ENCODE measurements around the gene FAM118A.
"Not testable (repeated sequence)": the region's sequence is repeated elsewhere in the genome, so short reads cannot be mapped to it uniquely, and the experiment has no call there.

The FAM118A gene

GRCh38 chr22:45331486-45331885 is 21.8 kb downstream of the FAM118A start:
- no peak for DNase-seq (ENCODE audit: low read depth)

- no peak for DNase-seq (ENCODE audit: low read depth)
Measured at GRCh38 chr22:45332001-45332400, 22.3 kb downstream of the FAM118A start.

- no peak for DNase-seq (ENCODE audit: low read depth)
Measured at GRCh38 chr22:45334068-45334467, 24.3 kb downstream of the FAM118A start.

DNA sequence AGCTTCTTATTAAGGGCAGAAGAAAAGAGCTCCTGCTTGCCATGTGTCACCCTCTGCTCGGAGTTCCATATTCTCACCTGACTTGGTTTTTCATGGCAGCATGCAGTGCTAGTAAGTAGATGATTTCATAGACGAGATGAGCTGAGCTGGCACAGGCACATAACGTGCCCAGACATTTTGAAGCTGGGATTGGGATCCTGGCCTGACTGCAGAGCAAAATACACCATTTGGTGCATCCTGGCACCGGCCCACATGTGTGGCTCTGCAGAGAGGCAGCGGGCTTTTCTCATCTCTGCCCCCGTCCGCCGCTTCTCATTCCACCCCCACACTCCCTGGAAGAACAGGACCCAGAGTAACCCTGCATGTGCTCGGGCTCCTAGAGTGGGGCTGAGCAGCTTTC is 24.8 kb downstream of the FAM118A start:
- no peak for DNase-seq (ENCODE audit: low read depth)

DNA sequence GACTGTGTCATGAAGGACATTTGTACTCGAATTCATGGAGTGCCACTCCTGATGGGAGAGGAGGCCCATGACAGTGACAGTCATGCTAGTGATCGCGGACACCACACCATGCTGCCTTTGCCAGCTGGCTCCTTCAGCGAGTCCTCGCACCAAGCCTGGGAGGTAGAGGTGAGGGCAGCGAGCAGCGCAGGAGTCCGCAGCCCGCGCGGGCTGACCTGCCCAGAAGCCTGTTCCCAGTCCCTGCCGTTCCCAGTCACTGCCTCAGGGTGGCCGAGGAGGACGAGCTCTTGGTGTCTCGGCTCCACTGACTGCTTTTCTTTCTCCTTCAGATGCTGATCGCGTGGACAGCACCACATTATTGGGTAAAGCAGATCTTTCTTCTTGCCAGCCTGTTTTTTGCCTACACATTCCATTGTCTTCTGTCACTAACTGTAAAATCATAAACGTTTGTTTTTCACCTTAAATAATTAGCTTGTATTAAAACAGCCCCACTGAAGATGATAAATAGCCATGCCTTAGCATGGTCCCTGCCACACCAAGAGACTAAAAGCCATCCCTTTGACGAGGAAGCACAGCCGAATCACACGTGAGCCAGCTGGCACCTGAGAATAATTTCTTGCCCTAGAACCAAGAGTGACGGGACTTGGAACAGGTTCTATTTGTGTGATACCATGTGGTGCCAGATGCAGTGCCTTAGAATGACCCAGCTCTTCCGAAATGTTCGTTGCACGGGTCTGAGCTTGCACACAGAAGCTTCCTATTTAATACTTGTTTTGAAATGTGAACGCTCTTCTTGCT is 25.5 kb downstream of the FAM118A start:
- no peak for DNase-seq (ENCODE audit: low read depth)

DNA sequence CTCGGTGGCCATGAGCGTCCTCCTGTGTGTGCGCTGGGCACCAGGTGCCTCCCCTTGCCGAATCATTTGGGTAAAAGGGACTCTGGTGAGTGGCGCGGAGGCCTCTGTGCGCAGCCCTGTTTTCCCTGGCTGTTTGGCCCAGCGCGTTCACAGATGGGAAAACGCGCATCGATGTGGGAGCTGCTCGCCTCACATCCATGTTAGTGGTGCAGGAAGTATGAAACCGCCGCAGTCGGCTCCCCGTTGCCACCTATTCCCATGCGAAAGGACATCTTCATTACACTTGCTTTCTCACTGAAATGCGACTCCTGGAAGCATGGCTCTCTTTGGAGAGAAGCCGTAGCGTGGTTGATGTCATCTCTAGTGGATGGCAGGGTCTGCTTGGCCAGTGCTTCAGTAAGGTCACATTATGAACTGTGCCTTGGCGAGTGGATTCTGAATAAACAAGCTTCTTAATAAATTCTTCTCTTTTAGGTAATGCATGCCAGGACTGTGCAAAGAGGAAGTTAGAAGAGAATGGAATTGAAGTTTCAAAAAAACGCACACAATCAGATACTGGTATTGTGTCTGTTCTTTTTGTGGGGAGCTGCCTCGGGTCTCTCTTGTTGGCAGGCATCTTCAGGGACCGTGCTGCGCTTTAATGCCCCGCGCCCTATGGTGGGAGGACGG is 26.3 kb downstream of the FAM118A start:
- no peak for DNase-seq (ENCODE audit: low read depth)

- no peak for DNase-seq (ENCODE audit: low read depth)
Measured at GRCh38 chr22:45336971-45337431, 27.3 kb downstream of the FAM118A start.

GRCh38 chr22:45337536-45337935 is 27.8 kb downstream of the FAM118A start:
- no peak for DNase-seq (ENCODE audit: low read depth)

DNA sequence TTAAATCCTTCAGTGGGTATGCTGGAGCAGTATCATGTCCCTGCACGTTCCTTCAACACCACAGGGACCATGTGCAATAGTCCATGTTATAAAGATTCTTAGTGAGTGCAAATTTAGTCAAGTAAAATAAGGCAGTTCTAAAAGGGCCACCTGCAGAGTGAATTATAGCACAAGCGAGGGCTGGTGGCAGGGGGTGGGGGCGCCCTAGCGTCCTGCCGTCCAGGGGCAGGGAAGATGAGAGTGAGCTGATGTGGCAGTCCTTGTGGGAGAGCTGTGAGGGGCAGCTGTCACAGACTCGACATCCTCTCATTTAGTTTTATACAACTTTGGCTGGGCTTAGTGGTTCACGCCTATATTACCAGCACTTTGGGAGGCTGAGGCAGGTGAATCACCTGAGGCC is 29.1 kb downstream of the FAM118A start:
- DNase-seq (ENCODE audit: low read depth): no peak

GRCh38 chr22:45340323-45340722 is 30.6 kb downstream of the FAM118A start:
- DNase-seq (ENCODE audit: low read depth): no peak

DNA sequence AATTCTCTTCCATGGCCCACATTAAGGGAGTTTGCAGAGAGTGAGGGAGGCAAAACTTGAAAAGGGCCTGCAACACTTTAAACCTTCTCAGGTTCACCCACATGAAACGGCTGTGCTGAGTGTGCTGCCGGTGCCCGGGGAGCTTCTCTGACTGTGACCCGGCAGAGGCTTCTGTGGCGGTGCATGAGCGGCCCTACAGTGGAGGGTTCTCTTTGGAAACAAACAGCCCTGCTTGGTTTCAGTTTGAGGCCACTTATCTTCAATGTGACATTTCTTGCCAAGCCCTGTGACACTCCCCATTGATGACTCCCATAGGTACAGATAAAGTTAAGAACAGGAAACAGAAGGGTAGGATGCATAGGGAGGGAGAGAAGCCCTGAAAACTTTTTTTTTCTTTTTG is 31.8 kb downstream of the FAM118A start:
- DNase-seq (ENCODE audit: low read depth): no peak

GRCh38 chr22:45343143-45343542 is 33.4 kb downstream of the FAM118A start:
- no peak for DNase-seq (ENCODE audit: low read depth)

- DNase-seq (ENCODE audit: low read depth): no peak
Measured at GRCh38 chr22:45344334-45344733, 34.6 kb downstream of the FAM118A start.

DNA sequence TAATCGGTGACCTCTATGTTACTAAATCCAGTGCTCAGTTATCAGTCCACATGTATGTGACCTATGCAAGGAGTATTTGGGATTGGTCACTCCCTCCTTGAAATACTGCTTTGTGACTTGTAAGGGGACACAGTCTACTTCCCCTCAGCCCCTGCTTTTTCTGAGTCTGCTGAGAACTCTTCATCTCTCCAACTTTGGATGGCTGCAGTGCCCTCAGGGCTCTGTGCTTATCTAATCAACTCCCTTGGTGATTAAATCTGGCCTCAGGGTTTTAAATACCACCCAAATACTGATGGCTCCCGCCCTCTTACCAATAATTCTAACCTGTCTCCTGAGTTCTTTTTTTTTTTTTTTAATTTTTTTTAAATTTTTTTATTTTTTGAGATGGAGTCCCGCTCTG is 40.2 kb downstream of the FAM118A start:
- DNase-seq (ENCODE audit: low read depth): no peak

DNA sequence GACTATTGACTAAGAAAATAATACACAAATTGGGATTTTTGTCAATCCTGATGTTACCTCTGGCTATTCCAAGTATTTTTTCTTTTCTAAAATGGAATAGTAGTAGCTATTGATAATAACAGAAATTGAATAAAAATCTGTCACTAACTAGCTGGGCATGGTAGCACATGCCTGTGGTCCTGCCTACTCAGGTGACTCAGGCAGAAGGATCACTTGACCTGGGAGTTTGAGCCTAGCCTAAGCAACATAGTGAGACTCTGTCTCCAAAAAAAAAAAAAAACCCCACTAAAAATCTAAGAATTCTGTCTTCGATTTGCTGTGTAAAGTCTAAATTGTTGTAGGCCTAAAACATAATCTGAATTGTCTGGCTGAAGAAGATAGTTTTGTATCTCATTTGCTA is 42.2 kb downstream of the FAM118A start:
- no peak for DNase-seq (ENCODE audit: low read depth)

DNA sequence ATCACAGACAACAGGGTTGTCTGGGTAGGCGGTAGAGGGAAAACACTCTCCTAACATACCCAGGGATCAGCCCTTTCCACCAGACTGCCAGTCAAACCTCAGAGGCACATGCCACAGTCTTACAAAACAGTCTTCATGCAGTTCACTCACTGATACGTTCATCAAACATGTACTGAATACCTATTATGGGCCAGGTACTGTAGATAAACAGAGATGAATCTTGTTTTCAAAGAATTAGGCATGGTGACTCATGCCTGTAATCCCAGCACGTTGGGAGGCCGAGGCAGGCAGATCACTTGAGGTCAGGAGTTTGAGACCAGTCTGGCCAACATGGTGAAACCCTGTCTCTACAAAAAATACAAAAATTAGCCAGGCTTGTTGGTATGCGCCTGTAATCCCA is 43.0 kb downstream of the FAM118A start:
- not testable (repeated sequence) for DNase-seq (ENCODE audit: low read depth)

DNA sequence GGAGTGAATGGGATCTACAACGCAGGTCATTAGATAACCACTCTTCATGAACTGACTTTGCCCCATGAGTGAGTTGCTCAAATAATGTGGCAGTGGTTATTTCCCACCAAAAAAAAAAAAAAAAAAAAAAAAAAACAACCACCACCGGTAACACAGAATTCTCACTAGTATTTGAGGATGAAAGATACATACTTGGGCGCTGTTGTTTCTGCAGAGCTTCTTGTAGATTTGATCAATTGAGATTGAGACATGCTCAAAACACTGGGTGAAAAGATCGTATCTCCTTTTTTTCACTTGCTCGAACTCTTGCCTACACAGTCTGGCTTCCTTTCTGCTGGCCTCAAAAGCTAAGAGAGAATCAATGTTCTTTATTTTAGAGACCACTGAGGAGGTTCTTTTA is 44.1 kb downstream of the FAM118A start:
- no peak for DNase-seq (ENCODE audit: low read depth)

DNA sequence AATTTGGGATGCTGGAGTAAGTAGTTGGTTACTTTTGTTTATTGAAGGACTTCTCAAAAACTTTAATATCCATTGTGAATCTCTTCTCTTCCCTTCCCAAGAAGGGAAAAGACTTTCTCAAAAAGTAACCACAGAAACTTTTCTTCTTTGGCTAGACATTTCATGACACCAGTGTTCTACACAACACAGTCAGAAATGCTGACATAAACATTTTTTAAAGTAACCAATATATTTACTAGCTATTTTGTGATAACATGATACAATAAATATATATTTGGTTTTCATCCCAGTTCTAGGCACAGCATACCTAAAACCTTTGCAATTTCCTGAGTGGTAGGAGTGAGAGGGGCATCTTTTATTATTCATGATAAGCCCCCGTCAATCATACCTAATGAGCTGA is 47.8 kb downstream of the FAM118A start:
- no peak for DNase-seq (ENCODE audit: low read depth)

- no peak for DNase-seq (ENCODE audit: low read depth)
Measured at GRCh38 chr22:45358127-45358526, 48.4 kb downstream of the FAM118A start.

DNA sequence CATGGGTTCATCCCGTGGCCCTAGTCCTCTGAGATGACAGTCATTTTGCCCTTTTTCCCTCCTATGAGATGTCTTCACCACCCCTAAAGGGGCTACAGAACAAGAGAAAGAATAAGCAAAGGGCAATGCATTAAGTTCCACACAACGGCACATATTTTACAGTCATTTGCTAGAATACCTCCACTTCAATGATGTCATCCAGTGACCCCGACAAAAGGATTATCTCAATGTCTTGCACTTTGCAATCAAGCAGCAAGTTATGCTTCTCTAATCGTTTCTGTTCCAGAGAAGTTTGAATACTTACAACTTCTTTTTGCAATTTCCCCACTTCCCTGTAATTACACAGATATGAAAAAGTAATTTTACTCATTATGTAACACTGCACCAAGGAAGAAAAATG is 49.9 kb downstream of the FAM118A start:
- DNase-seq (ENCODE audit: low read depth): no peak

DNA sequence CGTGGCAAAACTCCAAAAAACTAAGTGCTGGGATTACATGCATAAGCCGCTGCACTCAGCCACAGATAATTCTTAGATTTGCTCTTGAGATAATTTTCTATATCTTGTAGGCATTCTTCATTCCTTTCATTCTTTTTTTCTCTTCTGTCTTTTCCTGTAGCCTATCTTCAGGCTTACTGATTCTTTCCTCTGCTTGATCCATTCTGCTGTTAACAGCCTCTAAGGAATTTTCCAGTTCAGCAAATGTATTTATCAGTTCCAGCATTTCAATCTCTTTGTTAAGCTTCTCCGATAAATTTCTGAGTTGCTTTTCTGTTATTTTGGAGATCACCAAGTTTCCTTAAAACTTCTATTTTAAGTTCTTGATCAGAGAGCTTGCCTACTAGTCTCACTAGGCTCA is 57.0 kb downstream of the FAM118A start:
- no peak for DNase-seq (ENCODE audit: low read depth)

DNA sequence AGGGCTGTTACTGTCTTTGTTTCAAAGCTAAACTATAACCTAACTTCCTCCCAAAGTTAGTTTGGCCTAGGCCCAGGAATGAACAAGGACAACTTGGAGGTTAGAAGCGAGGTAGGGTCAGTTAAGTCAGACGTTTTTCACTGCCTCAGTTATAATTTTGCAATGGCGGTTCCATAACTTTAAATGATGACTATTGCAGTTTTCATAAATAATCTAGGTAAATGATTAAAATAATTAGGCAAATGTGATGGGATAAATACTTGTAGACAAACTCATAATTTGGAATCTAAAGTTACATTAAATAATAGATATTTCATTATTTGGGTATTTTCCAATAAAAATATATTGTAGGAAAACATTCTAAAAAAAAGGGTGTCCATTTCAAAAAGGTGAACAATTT is 63.9 kb downstream of the FAM118A start:
- not testable (repeated sequence) for DNase-seq (ENCODE audit: low read depth)

DNA sequence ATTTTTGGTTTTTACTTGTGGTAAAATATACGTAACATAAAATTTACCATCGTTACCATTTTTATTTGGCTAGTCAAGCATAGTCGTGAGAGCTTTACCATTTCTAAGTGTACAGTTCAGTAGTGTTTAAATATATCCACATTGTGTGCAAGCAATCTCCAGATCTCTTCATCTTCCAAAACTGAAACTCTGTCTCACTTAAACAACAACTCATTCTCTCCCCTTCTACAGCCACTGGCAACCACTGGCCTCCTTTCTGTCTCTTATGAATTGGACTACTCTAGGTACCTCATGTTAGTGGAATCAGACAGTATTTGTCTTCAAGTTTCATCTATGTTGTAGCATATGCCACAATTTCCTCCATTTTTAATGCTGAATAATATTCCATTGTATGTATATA is 66.3 kb downstream of the FAM118A start:
- DNase-seq (ENCODE audit: low read depth): no peak

GRCh38 chr22:45376703-45377102 is 67.0 kb downstream of the FAM118A start:
- DNase-seq (ENCODE audit: low read depth): no peak

All from stimulated activated CD4-positive, alpha-beta T cell treated with anti-CD3 and anti-CD28 coated beads, Interleukin-2, amount 100 ng/mL, for 4 hours (primary cell).